ENCODE results near the gene ROBO4. TPM values are rescaled to one million over a fixed set of nuclear protein-coding genes. Genes with fewer than 3 reads are reported as not detected.

Gene ROBO4
- total RNA-seq, 4 donors from 2014 or later: 11.2 to 96.6 (median 46.6) TPM

DNA sequence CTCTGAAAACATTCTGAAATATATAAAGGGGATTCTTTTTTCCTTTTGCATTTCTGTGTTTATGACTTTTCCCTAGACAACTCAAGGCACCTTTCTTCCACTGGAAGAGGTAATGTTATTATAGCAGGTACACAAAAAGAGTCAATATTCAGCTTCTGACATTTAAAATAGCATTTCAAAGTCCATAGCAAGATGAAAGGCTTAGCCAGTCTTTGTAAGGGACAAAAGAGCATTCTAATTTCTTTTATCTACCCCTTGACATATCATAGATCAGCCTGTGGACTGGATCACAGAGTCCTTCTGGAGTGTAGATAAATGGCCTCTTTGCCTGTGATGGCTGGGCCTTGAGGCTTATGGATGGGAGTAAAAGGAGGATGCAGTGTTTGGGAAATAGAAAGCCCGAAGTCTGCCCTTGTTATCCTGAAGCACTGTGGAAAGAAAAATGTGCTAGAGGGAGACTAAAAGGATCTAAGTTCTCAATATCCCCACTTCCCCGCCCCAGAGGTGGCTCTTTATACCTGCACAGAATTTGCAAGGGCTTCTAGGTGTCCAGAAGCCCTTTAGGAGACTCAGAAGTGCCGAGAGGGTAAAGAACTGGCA, 39.8 kb upstream of the ROBO4 start:
- intact Hi-C loops (cut with DNase I; ENCODE audit: low total_unique reads): no loop called here
- TF ChIP-seq CTCF (IDR thresholded peaks at IDR 0.05): no peak
- TF ChIP-seq POLR2A (IDR thresholded peaks at IDR 0.05): no peak
- DNase-seq: no peak

DNA sequence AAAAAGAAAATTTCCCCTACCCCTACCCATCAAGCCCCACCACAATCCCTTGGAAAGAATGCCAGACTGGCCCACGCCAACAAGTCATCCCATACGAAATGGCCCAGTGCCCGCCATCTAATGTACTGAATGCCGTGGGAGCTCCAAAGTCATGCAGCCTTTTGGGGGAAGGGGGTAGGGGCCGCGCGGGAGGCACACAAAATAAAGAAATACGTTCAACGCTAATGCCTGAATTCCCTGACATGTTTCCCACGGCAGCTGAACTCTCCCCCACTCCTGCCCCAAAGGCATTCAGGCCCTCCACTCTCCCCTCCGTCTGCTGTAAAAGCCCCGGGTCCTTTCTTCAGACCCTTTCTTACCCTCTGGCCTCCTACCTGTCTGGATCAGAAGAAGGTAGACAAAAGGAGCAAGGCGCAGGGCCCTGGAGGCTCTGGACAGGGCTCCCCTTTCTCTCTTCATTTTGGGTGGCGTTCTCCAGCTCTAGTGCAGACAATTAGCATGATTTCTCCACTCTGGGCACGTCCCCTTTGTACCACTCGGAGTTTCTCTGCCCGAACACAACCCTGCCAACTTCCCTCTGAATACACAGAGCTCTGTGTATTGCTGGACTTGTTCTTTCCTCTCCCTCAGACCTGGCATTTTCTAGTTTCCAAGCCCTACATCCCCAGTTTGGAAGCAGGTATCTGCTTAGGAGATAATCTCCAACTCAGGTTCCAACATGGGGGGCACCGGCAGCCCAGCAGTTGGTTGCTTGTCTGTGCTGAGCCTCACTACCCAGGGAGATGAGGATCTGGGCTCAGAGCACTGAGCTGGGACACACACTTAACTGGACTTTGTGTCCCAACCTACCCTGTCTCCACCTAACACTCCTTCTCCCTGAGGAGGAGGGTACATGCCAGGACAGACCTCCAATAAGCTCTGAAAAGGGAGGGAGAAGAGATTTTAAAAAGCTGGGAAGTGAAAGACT, 38.2 kb upstream of the ROBO4 start, which contains the start of gene HEPACAM:
TSS of gene HEPACAM (minus strand) at position 500 of the 967 bp plus-strand sequence. CDS start at position 459, 41 bp downstream.
- Histone ChIP-seq H3K4me1 (no peaks in the 10 kb centered on the region), H3K27ac (no peak within 1 kb of the TSS), H3K27me3 (no peaks in the 10 kb centered on the region), H3K4me3 (no peak within 1 kb of the TSS), H3K36me3 (no peaks in the 10 kb centered on the region), H3K9me3 (no peaks in the 10 kb centered on the region)
- DNase-seq: no peak
- intact Hi-C loops (cut with DNase I; ENCODE audit: low total_unique reads): no loop called here
- TF ChIP-seq CTCF (IDR thresholded peaks at IDR 0.05) (no peak), POLR2A (IDR thresholded peaks at IDR 0.05) (no peak)

More for the DNA sequence above, 39.8 kb upstream of the ROBO4 start:
- no peaks in the 10 kb centered on the region for H3K9me3 ChIP-seq
- no peaks in the 10 kb centered on the region for H3K36me3 ChIP-seq
- H3K4me3 ChIP-seq: no peak overlapping the region
- H3K27ac ChIP-seq: no peak overlapping the region
- no peaks in the 10 kb centered on the region for H3K27me3 ChIP-seq
- H3K4me1 ChIP-seq: no peaks in the 10 kb centered on the region

DNA sequence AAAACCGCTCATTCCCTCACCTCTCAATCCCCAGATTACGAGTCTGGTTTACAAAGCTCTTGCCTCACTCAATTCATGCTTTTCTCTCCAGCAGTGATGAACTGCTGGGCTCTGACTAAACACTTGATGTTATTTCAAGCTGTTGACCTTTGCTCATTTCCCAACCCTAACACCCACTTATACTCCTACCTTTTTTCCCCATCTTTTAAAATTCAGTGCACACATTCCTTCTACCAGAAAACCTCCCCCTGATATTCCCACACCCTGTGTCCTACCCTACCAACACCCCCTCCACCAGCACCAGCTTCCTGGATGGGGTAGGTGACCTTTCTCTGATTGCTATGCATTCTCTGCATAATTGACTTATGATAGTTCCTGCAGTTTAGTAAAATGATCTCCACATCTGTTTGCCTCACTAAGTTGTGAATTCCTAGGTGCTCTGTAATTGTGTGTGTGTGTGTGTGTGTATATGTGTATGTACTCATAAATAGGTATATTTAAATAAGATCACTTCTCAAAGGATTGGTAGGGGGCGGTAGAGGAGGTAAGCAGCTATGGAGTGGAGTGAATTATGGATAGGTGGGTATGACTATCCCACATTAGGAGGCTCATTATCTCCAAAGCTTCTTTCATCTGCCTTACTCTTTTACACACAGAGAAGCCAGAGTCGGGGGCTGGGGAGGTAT, 37.3 kb upstream of the ROBO4 start:
- H3K4me3 ChIP-seq: no peak overlapping the region
- H3K4me1 ChIP-seq: no peaks in the 10 kb centered on the region
- TF ChIP-seq POLR2A (IDR thresholded peaks at IDR 0.05) (no peak), CTCF (IDR thresholded peaks at IDR 0.05) (no peak)
- DNase-seq: no peak
- no peaks in the 10 kb centered on the region for H3K9me3 ChIP-seq
- no peak overlapping the region for H3K27ac ChIP-seq
- no peaks in the 10 kb centered on the region for H3K36me3 ChIP-seq
- intact Hi-C loops (cut with DNase I; ENCODE audit: low total_unique reads): no loop called here
- H3K27me3 ChIP-seq: no peaks in the 10 kb centered on the region

DNA sequence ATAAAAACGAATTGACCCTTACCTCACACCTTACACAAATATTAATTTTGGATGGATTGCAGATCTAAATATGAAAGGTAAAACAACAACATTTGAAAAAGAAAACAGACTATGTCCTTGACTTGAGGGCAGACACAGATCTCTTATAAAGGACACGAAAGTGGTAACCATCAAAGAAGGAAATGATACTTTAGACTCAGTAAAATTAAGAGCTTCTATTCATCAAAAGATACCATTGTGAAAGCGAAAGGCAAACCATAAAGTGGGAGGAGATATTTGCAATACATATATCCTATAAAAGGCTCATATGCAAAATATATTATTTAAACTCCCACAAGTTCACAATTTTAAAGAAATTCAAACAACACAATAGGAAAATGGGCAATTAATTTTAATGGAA, 33.1 kb upstream of the ROBO4 start:
- intact Hi-C loops (cut with DNase I; ENCODE audit: low total_unique reads): no loop called here
- DNase-seq: no peak
- Histone ChIP-seq H3K4me1 (no peaks in the 10 kb centered on the region), H3K9me3 (no peaks in the 10 kb centered on the region), H3K36me3 (no peaks in the 10 kb centered on the region), H3K27me3 (no peaks in the 10 kb centered on the region), H3K4me3 (no peak overlapping the region), H3K27ac (no peak overlapping the region)
- TF ChIP-seq POLR2A (IDR thresholded peaks at IDR 0.05): no peak
- TF ChIP-seq CTCF (IDR thresholded peaks at IDR 0.05): no peak

All from uterus (tissue), 4 donors.